ENCODE data around the gene GALNT6.
A peak's percentile ranks its signal among the peaks of the same experiment; 100 is the strongest.

Gene GALNT6

DNA sequence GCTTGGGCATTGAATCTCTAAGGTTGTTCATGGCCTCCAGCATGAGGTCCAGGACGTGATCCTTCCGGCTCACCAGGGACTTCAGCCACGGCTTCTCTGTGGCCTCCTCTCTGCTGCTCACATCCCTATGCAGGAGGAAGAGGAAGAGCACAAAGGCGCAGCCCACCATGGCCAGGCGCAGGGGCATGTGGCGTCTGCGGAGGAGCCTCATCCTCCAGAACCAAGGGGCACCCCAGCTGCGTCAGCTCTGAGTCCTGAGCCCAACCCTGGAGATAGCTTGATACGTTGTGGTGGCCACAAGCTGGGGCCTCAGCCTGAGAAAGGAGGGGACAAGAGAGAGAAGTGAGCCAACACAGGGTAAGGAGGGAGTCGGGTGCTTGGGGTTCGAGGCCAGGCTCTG, 11.6 kb downstream of the GALNT6 start:
- DNase-seq, result no peak

DNA sequence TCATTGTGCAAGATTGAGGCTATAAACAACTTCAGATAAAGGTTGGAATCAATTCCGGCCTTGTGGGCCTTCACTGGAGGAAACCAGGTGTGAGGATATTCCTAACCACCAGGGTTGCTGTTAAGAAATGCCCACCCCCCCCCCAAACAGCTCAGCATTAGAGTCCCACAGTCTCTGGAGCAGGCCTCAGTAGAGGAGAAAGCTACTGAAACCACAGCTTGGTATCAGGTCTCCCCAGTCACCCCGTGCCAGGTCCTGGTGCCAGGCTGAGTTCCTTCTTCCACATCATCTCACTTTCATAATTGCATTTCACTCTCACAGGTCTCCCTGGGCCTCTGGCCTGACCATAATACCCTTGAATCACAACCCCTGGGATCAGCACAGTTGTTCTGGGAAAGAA, 12.5 kb downstream of the GALNT6 start:
- no peak for DNase-seq

DNA sequence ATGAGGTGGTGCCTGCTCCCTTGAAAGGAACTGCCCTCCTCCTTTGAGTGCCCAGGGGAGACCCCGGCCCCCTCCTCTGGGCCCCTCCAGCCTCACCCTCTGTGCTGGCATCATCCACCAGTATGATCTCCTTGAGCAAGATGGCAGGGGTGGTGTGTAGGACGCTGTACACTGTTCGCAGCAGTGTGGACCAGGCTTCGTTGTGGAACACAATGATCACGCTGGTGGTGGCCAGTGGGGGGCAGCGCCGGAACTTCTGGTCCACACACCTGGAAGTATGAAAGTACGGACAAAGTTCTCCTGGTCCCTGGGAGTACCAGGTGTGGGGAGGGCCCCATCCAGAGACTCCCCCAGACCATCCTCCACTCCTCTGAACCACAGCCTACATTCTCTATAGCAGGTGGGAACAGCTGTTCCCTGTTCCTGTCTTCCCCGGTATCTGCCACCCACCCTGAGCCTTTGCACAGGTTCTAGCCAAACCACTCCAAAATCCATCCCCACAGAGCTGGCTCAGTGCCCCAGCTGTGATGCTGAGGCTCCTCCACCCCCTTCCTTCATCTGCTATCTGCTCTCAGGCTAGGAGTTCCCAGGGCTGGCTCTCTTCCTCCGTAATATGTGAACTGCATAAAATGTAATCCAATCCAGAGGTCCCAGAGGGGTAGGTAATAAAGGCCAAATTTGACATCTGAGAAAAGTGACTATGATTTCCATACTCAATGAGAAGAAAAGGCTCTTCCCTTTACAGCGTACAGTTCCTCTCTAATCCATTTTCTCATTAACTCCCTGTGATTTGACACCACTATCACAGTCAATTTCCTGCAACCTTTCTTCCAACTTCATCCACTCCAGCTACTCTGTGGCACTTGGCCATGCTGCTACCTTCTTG, 13.9 kb downstream of the GALNT6 start:
- no peak for DNase-seq

DNA sequence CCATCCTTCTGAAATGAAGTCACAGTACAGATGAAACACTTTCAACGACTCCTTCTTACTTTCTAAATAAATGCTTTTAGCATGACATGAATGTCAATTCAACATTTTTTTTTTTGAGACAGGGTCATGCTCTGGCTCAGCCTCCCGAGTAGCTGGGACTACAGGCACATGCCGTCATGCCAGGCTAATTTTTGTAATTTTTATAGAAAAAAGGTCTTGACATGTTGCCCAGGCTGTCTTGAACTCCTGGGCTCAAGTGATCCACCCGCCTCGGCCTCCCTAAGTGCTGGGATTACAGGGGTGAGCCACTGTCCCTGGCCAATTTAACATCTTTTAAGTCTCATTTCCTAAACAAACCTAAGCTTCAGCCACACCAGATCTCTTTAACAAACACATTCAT, 16.4 kb downstream of the GALNT6 start:
- DNase-seq, result no peak

DNA sequence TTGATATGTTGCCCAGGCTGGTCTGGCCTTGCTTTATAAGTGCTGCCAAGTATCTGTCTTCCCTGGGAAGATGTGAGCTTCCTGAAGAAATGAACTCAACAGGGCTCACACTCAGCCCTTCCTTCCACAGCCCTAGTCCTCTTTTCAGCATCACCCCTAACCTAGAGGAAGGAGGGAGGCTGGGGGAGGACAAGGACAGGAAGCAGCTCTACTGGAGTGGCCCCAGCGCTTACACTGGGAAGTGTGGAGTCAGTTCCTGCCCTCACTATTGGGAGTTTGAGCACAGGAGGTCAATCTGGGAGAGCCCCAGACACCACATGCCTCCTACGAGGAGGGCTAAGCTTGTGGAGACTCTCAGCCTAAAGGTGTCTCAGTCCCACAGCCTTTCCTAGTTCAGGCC, 16.8 kb downstream of the GALNT6 start:
- DNase-seq, result no peak

DNA sequence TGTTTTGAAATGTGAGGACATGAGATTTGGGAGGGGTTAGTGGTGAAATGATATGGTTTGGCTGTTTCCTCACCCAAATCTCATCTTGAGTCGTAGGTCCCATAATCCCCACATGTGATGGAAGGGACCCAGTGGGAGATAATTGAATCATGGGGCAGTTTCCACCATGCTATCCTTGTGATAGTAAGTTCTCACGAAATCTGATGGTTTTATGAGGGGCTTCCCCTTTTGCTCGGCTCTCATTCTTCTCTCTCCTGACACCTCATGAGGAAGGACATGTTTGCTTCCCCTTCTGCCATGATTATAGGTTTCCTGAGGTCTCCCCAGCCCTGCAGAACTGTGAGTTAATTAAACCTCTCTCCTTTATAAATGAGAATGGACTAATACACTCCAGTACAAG, 18.0 kb downstream of the GALNT6 start:
- DNase-seq, result no peak

DNA sequence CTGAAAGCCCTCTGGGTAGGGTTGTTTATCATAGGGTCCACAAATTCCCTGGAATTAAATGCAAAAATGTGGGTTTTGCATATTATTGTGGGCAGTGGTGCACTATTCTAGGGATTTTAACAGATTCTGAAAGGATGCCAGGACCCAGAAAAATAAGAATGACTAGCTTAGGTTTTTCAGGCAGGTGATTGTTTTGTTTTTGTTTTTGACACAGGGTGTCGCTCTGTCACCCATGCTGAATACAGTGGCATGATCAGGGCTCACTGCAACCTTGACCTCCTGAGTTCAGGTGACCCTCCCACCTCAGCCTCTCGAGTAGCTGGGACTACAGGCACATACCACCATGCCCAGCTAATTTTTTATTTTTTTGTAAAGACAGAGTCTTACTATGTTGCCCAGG, 19.2 kb downstream of the GALNT6 start:
- no peak for DNase-seq

DNA sequence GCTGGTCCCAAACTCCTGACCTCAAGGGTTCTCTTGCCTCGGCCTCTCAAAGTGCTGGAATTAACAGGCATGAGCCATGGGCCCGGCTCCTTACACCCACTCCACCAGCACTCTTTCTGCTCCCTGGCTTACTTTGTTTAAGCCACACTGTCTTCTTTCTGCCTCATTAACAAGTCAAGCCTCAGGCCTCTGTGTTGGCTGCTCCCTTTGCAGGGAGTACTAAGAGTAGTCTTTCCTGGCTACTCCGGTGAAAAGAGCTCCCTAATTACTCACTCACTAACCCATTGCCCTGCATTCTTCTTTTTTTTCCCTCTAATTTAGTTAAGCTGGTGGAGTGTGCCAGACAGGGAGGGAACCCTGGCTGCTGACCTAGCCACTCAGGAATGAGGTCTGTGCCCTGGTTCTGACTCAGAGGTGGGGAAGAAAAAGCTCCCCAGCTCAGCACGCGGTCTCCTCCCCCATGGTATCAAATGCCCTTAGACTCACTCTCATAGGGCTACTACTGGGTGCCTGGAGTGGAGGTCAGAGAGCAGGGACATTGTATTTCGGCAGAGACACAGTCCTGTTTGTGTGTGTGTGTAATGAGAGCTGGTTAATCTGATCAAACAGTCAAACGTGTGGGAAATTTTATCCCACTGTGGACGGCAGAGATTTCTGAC, 19.8 kb downstream of the GALNT6 start:
- DNase-seq, result no peak

DNA sequence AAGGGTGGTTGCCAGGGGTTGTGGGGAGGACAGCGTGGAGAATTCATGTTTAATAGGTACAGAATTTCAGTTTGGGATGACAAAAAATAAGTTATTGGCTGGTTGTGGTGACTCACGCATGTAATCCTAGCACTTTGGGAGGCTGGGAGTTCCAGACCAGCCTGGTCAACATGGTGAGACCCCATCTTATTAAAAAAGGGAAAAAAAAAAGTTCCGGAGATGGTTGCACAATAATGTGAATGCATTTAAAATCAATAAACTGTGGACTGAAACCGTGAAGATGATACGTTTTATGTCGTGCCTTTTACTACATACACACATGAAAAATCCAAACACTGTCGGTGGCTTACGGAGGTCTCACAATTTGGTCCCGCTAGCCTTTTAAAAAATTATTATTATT, 20.5 kb downstream of the GALNT6 start:
- DNase-seq, result no peak

DNA sequence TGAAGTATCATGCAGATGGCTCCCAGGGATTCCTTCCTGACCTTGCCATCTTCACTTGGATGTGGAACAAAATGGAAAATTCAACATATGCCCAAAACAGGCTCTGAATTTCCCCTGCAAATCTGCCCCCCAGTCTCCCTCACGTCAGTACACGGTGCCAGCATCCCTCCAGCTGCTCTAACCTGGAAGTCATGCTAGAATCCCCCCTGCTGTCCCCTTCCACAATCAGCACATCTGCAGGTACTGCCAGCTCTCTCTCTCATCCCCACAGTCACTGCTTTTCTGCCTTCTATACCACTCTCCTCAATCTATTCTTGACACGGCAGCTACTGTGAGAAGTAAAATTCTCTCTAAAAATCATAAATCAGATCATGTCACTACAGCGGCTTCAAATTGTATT, 21.6 kb downstream of the GALNT6 start:
- DNase-seq, result no peak

DNA sequence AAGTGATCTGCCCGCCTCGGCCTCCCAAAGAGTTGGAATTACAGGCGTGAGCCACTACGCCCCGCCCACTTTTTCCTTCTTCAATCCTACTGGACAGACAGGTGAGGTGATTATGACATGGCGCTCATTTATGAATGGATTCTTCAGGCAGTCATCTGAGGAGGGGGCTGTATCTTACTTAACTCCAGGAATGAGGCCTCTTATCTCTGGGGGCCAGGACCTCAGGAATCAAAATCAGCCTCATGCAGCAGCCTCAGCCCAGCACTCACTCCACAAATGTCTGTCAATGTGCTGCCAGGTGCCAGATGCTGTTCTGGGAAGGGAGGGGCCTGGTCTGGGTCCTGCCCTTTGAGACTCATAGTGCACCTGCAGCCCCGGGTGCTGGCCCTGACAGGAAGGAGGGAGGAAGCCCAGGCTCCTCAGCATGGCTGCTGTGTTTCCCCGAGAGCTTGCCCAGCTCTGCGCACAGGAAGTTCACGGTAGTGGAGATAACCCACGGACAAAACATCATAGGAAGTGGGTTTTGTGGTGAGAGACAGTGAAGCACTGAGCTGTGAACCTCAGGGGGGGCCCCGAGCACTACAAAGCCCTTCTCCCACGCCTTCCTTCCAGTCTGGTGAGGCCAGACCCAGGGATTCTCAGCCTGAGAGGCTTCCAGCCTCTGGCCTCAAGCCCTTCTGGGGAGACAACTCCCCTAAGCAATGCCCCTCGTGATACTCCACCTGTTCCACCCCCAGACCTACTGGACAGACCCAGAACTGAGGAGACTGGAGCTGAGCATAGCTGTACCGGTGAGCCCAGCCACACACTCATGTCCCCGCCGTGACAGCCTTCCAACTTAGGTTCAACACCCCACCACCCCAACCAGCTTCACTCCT, 22.3 kb downstream of the GALNT6 start:
- peak; percentile 53 to 83 (median 72) for DNase-seq

DNA sequence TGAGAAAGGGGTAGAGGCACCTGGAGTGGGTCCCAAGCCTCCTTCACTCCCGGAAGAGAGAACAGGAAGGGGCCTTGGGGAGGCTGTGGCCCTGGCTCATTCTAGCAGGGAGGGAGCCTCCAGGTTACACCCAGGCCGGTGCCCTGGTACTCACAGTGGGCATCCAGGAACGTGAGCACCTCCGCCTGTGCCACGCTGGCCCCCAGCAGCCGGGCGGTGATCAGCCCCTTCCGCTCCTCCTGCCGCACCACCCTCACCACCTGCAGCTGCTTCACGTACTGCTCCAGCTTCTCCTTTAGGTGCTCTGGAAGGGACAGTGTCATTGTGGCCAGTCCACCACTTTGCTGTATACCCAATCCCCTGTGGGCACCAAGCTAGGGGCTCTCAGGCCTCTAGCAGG, 25.9 kb downstream of the GALNT6 start:
- DNase-seq, result no peak

DNA sequence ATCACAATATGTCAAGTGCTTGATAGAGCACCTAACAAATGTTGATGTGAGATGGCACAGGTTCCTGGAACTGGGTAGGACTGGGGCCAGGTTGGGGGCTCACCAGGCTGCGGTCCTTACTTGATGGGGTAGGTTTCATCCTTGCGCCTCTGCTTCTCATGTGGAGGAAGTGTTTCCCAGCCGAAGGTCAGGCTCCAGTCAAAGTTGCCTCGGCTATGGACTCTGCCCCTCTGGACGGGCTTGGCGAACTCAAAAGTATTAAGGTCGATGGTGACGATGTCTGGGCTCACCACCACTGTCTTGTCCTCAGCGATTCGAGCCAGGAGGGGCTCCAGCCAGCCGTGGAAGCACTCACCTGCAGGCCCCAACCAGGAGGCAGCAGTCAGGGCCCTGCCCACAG, 27.2 kb downstream of the GALNT6 start:
- no peak for DNase-seq

DNA sequence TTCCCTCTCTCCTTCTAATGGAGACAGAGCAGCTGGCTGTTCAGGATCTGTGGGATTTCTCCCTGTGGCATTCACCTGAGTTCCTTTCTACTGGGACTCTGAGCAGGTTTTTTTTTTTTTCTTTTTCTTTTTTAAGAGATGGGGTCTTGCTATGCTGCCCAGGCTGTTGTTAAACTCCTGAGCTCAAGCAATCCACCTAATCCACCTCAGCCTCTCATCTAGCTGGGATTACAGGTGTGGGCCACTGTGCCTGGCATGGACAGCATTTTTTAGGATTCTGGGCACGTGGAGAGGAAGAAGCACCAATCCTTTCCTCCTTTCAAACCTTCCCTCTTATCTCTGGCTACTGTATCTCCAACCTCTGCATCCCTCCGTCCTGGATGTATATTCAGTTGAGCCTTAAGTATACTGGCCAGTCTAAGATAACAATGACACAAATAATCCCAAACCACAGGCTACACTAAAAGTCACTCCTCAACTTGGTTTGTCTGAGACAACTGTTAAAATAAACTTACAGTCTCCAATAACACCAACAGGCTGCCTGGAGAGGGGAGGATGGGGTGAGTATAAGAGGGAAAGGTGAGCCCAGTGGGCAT, 28.4 kb downstream of the GALNT6 start:
- no peak for DNase-seq

DNA sequence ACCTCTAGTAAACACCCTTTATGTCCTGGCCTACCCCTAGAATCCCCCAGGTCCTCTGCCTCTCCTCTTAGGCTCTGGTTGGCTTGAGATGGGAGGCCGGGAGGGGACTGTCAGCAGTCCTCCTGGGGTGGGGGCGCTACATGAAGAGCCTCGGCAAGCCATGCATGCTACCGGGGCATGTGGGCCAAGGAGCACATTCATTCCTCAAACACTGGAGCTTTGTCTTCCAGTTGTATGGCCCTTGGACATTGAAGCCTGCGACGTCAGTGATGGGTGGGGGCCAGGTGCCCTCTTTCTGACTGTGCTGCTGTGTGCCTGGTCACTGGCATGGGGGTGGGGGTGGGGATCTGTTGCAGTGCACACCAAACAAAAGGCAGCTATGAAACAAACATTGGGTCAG, 28.9 kb downstream of the GALNT6 start:
- no peak for DNase-seq

DNA sequence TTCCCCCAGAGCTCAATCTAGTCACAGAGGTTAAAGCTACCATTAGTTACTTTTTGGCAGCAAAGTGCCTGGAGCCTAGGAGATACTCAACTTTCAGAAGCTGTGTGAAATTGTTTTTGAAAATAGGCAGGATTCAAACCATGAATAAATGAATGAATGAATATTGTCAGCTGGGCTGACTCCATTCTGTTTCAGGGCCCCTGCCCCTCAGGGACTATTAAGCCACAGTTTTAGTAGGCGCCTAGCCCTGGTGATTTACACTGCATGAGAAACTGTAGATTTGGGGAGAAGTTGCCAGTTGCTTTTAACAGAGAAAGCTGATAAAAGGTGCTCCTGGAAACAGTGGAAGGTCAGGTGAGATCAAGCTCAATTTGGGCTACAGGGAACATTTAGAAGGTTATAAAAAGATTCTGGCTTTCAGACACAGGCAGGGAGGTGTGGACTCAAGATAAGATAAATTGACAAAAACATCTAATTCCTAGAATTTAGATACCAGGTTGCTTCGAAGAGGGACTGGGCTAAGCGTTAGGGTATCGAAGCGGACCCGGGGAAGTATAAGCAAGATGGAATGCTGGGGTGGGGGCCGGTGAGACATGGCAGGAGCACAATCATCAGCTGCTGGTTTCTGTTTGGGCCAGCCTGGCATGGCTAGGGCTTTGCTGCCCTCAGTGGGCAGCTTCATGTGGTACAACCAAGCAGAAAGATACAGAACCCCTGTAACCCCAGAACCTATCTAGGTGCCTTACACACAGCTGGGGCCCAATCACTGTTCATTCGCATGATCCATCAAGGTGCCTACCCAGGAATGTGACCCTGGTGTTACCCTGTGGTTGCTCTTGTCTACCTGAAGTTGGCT, 29.8 kb downstream of the GALNT6 start:
- DNase-seq, result no peak

DNA sequence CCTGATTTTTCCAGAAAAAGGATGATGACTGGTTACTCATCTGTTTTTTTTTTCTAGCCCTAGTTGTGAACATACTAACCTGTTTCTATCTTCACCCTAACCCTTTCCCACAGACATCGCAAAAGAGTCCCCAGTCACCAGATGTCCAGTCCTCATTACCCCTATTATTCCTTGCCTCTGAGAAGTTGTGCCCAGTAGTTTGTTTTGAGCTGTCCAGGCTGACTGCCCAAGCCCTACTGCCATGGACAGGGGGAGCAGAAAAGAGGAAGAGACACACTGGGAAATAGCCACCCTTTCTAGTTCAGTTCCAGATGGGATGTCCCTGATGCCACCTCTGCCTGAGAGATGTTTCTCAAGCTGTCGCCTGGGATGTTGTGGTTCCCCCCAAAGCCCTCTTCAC, 30.9 kb downstream of the GALNT6 start:
- no peak for DNase-seq

DNA sequence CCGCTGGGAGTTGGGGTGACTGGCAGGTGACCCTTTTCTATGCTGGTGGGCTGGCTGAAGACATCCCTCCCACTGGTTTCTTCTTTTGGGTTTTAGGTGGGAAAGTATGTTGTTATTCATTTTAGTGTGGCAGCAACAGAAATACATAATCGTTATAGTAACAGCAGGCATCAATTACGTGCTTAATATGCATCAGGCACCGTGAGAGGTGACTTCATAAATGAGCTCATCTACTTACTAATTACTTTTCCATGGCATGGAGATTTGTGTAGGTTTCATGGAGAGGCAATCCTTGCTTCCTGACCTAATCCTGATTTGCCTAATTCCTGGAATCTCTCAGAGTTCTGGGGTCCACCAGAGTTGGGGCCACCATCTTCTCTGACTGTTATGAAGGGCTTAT, 31.4 kb downstream of the GALNT6 start:
- DNase-seq, result no peak

DNA sequence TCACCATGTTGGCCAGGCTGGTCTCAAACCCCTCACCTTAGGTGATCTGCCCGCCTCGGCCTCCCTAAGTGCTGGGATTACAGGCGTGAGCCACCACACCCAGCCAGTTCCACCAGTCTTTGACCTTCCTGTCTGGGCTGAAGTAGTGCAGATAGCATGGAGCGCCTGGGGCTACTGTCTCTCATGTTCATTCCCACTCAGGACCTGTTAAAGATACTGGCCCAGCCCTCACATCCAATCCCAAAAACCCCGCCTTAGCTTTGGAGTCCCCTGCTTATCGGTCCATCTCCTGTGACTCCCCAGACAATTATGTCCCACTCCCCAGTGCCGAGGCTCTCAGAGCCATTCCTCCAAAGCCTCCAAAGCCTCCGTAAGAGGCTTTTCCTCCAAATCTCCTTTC, 32.7 kb downstream of the GALNT6 start:
- no peak for DNase-seq

DNA sequence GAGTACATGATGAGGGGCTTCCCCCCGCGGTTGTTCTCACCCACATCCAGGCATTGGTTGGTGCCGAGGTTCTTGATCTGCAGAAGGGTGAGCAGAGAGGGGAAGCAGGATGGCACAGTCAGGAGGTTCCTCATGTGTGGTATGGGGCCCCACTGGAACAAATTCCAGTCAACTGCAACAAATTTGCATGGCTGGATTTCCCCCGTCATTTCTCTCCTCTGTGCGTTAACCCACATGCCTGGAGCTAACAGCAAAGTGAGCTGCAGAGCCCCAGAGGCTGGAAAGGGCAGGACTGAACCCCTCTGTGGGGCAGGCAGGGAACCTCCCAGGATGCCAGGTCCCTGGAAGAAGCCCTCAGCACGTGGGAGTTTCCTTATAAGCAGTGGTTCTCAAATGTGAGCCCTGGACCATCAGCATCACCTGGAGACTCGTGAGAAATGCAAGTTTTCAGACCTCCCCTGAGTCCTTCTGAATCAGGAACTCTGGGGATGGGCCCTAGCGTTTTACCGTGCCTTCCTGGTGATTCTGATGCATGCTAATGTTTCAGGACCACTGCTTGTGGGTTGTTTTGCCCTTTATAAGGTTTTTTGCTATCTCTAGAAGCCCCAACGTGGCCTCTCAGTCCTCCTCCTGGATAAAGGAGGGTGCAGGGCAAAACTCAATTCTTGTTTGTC, 33.7 kb downstream of the GALNT6 start:
- DNase-seq, result no peak

DNA sequence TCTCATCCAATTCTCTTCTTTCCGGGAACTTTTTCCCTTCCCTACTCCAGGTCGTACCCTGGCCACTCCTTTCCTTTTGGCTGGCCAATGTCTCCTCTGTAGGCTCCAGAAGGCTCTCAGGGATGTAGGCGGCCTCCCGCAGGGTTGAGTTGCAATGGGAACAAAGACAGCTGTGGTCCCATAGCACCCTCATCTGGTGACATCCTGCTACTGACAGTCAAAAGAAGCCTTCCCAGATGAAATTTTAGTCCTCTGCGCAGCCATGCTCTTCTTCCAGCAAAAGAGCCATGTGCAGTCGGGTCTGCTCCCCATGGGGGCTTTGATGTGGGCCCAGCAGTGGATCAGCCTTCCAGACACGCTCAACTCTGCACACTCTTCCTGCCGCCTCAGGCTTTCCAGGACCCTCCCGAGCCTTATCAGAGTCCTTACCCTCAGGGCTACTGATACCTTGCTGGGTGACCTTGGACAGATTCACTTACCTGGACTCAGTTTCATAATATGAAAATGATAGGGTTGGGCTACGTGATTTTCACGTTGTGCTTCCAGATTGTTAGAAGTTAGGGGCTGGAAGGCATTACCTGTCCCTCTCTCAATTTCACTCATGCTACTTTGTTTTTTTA, 39.2 kb downstream of the GALNT6 start:
- DNase-seq, result peak in 1 of 4 experiments; percentile 5
